Loucy (cell line): ENCODE measurements around the gene RAPGEF2.

Experiments used
- EZH2phosphoT487 ChIP-seq: fragments of 200-600 bp; IDR thresholded peaks from 2 replicates; pipeline ENCODE4 v1.6.1; 2018; ENCODE audit warnings: antibody characterized with exemption, mild to moderate bottlenecking, moderate library complexity, borderline replicate concordance
- TF ChIP-seq, protein P1 (sequence below): fragments of 200-600 bp; sonication (generic); conservative IDR thresholded peaks from 2 replicates; pipeline ENCODE4 v1.5.1; 2014; ENCODE audit warnings: mild to moderate bottlenecking, antibody characterized with exemption, low read length

DNA sequence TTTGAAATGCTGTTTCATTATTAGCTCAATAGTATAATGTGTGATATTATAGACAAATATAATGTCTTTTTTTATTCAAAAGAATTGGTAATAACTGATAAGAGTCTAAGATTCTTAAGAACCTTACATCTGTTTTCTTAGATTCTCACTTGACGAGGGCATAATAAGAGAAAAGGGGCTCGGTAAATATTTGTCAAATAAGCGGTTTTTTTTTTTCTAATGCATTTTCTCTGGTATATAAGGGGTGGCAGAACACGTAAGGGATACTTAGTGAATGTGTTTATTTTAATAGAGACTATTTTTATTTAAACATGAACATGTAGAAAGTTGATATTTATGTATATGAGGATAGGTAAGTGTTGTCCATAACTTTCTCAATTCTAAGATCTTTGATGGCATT, 200.6 kb downstream of the RAPGEF2 start:
- TF ChIP-seq, protein P1, sequence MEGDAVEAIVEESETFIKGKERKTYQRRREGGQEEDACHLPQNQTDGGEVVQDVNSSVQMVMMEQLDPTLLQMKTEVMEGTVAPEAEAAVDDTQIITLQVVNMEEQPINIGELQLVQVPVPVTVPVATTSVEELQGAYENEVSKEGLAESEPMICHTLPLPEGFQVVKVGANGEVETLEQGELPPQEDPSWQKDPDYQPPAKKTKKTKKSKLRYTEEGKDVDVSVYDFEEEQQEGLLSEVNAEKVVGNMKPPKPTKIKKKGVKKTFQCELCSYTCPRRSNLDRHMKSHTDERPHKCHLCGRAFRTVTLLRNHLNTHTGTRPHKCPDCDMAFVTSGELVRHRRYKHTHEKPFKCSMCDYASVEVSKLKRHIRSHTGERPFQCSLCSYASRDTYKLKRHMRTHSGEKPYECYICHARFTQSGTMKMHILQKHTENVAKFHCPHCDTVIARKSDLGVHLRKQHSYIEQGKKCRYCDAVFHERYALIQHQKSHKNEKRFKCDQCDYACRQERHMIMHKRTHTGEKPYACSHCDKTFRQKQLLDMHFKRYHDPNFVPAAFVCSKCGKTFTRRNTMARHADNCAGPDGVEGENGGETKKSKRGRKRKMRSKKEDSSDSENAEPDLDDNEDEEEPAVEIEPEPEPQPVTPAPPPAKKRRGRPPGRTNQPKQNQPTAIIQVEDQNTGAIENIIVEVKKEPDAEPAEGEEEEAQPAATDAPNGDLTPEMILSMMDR: no peak
- TF ChIP-seq EZH2phosphoT487: no peak
